Measurements from ENCODE around the gene CEP290.
A peak's percentile ranks its signal among the peaks of the same experiment; 100 is the strongest.

The CEP290 gene

DNA sequence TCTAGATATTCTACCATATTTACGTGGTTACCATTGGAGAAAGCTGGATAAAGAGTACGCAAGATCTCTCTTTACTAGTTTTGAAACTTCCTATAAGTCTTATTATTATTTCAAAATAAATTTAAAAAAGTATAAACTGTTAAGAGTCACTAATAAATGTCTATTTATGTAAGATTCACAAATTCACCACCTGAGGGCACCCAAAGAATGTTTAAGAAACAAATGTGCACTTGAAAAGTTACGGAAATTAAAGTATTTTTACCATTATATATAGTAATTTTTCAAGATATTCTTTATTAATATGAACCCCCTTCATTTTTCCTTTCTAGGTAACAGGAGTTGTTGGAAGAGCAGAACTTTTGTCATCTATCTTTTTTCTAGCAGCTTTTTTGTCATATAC lies 12.1 kb upstream of the CEP290 start:
- H3K4me3 ChIP-seq (ENCODE audit: severe bottlenecking): no peak overlapping the region
- peaks cover 27% of the 10 kb centered on the region; the same call in 1 of the 2 replicates for H3K36me3 ChIP-seq (ENCODE audit: low read depth)
- no peaks in the 10 kb centered on the region for H3K4me1 ChIP-seq (ENCODE audit: insufficient read depth, poor library complexity, severe bottlenecking)
- DNase-seq (ENCODE audit: low spot score) (no peak), ATAC-seq (ENCODE audit: low read depth) (no peak)
- peak; percentile 80 for TF ChIP-seq CTCF (IDR thresholded peaks at IDR 0.05; ENCODE audit: poor library complexity, severe bottlenecking)
- H3K27ac ChIP-seq (ENCODE audit: poor library complexity, severe bottlenecking): no peak overlapping the region
- H3K9me3 ChIP-seq (ENCODE audit: severe bottlenecking): no peaks in the 10 kb centered on the region
- H3K27me3 ChIP-seq (ENCODE audit: insufficient read depth, poor library complexity, severe bottlenecking): no peaks in the 10 kb centered on the region

DNA sequence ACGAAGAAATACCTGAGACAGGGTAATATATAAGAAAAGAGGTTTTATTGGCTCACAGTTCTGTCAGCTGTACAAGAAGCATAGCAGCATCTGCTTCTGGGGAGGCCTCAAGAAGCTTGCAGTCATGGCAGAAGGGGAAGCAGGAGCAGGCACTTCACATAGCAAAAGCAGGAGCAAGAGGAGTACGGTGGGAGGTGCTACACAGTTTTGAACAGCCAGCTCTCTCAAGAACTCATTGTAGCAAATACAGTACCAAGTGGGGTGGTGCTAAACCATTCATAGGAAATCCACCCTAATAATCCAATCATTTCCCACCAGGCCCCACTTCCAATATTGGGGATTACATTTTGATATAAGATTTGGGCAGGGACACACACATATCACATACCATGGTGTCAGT lies 8.2 kb upstream of the CEP290 start:
- no peaks in the 10 kb centered on the region for H3K9me3 ChIP-seq (ENCODE audit: severe bottlenecking)
- no peak overlapping the region for H3K4me3 ChIP-seq (ENCODE audit: severe bottlenecking)
- no peak overlapping the region for H3K27ac ChIP-seq (ENCODE audit: poor library complexity, severe bottlenecking)
- ATAC-seq (ENCODE audit: low read depth) (no peak), DNase-seq (ENCODE audit: low spot score) (no peak)
- no peak for TF ChIP-seq CTCF (IDR thresholded peaks at IDR 0.05; ENCODE audit: poor library complexity, severe bottlenecking)
- H3K4me1 ChIP-seq (ENCODE audit: insufficient read depth, poor library complexity, severe bottlenecking): peaks cover 7% of the 10 kb centered on the region
- H3K36me3 ChIP-seq (ENCODE audit: low read depth): peaks cover 22% of the 10 kb centered on the region; the same call in 1 of the 2 replicates
- H3K27me3 ChIP-seq (ENCODE audit: insufficient read depth, poor library complexity, severe bottlenecking): no peaks in the 10 kb centered on the region

DNA sequence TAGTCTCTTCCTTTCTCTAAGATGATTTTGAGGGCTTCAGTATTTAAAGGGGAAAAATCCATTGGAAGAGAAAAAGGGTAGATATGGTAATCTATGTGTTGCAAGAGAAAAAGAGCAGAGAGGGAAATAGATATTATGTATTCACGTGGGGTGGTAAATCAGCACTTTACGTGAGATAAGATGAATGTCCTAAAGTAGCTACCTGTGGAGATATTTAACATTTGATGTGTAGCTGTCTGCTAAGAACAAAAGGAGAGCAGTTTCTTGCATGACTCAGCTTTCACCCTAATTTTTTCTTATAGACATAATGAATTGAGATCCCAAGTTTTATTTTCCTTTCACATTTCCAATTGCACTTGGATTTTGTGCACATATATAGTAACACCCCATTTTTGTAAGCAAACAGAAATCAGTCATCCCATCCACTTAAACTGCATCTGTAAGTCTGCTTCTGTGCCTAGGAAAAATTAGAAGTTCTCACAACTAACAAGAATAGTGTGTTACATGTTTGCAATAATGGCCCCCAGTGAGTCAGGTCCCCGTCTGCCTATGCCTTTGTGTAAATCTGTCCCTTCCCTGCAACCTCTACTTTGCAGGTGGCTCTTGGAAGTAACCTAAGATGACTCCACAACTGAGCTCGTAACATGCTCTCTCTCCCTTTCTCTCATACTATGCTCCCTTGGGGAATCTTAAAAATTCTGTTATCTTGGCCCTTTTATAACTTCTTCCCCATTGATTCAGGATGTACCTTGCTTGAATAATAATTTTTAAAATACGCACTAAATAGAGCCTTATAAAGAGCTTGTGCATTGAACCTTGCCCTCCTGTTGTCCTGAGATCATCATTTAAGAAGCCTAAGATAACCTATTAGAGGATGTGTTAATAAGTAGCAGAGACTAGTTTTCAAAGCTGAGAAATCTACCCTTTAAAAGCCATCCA lies 3.9 kb upstream of the CEP290 start:
- ATAC-seq (ENCODE audit: low read depth) (no peak), DNase-seq (ENCODE audit: low spot score) (no peak)
- no peak overlapping the region for H3K27ac ChIP-seq (ENCODE audit: poor library complexity, severe bottlenecking)
- H3K9me3 ChIP-seq (ENCODE audit: severe bottlenecking): no peaks in the 10 kb centered on the region
- peaks cover 15% of the 10 kb centered on the region for H3K36me3 ChIP-seq (ENCODE audit: low read depth)
- no peak overlapping the region for H3K4me3 ChIP-seq (ENCODE audit: severe bottlenecking)
- peaks cover 25% of the 10 kb centered on the region for H3K4me1 ChIP-seq (ENCODE audit: insufficient read depth, poor library complexity, severe bottlenecking)
- TF ChIP-seq CTCF (IDR thresholded peaks at IDR 0.05; ENCODE audit: poor library complexity, severe bottlenecking): no peak
- no peaks in the 10 kb centered on the region for H3K27me3 ChIP-seq (ENCODE audit: insufficient read depth, poor library complexity, severe bottlenecking)

DNA sequence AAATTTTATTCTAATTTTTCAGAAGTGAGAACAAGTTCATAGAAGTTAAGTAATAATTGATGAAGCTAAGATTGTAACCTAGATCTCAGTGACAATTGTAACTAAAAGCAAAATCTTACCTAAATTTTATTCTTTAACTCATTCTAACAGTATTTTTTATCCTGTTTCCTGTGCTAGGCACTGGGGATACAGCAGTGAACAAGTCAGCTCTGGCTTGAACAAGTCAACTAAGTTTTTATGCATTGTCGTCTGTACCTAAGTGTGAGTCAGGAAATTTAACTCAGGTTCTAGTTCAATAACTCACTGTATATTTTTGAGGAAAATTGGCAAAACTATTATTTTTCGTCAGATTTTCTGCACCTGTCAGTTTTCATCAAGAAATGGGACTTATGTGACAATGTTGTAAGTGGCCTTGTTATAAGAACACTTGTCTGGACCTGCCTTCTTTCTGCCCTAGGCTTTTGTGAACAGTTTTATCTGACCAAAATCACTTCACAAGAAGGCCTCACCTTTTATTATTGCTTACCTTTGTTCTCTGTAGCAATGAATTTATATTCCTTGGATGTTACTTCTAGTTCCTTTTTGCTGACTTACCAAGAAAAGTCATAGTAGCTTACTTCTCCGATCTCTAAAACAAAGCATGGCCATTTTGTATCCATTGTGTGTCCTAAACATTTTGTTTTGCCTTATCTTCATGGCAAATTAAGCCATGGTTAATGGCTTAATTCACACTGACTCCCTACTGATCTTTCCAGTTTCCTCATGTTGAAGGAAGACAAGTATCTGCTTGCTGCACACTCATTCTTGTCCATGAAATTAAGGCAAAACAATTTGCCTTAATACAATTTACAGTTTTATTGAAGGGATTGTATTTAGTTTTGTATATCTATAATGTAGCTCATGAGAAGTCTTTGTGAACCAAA lies 2.9 kb upstream of the CEP290 start:
- Histone ChIP-seq H3K4me1 (ENCODE audit: insufficient read depth, poor library complexity, severe bottlenecking) (peaks cover 25% of the 10 kb centered on the region), H3K36me3 (ENCODE audit: low read depth) (peaks cover 23% of the 10 kb centered on the region), H3K27me3 (ENCODE audit: insufficient read depth, poor library complexity, severe bottlenecking) (no peaks in the 10 kb centered on the region), H3K27ac (ENCODE audit: poor library complexity, severe bottlenecking) (no peak overlapping the region), H3K9me3 (ENCODE audit: severe bottlenecking) (no peaks in the 10 kb centered on the region), H3K4me3 (ENCODE audit: severe bottlenecking) (no peak overlapping the region)
- DNase-seq (ENCODE audit: low spot score) (no peak), ATAC-seq (ENCODE audit: low read depth) (no peak)
- no peak for TF ChIP-seq CTCF (IDR thresholded peaks at IDR 0.05; ENCODE audit: poor library complexity, severe bottlenecking)

Measured in RWPE2 (cell line).